Panc1 (cell line): ENCODE measurements around the gene SH3BP5. TPM values are rescaled to one million over a fixed set of nuclear protein-coding genes. Genes with fewer than 3 reads are reported as not detected.

Source experiments
- ATAC-seq: fragments of 200-7000 bp; cut with Tn5 transposase; 2 replicates; pipeline ENCODE4 v1.9.1; 2020; ENCODE audit warnings: mild to moderate bottlenecking, moderate library complexity
- BruUV-seq: library from RNA; stranded (reverse); fragments of 400-500 nt; replicated peaks from 2 replicates; lab custom pipeline; 2021; lab: Mats Ljungman, UMichigan
- CTCF ChIA-PET: fragments of 300-600 bp; sonication (Branson Sonifier 250); formaldehyde crosslinking; loops from one replicate; lab custom pipeline; 2022; ENCODE audit warnings: antibody characterized with exemption; lab: Charles Lee
- POLR2A ChIA-PET: fragments of 300-600 bp; sonication (Branson Sonifier 250); formaldehyde crosslinking; loops from one replicate; lab custom pipeline; 2022; ENCODE audit warnings: antibody characterized with exemption; lab: Charles Lee
- DNase-seq: peaks from one replicate; pipeline ENCODE4 v3.0.0-alpha.2; 2010; ENCODE audit warnings: low read depth, low spot score
- H3K27ac ChIP-seq: 2 replicates; pipeline ENCODE4 v1.5.1; 2011; ENCODE audit warnings: mild to moderate bottlenecking, low read length, inconsistent platforms
- H3K27me3 ChIP-seq: fragments of 200-500 bp; sonication (Bioruptor generic); 2 replicates; pipeline ENCODE4 v1.6.0; 2014; ENCODE audit warnings: low read length, inconsistent platforms; ENCODE audit not compliant: control insufficient read depth, insufficient read depth
- H3K36me3 ChIP-seq: fragments of 200-500 bp; sonication (Bioruptor generic); 2 replicates; pipeline ENCODE4 v1.5.1; 2014; ENCODE audit warnings: inconsistent platforms, mild to moderate bottlenecking, low read length, moderate library complexity; ENCODE audit not compliant: control insufficient read depth, insufficient read depth
- H3K4me1 ChIP-seq: 2 replicates; pipeline ENCODE4 v1.5.1; 2011; ENCODE audit warnings: inconsistent platforms, mild to moderate bottlenecking, low read length, moderate library complexity; ENCODE audit not compliant: control insufficient read depth, insufficient read depth
- H3K4me3 ChIP-seq, 2 experiments: 2 replicates each; pipeline ENCODE4 v1.5.1; 2011 to 2012; ENCODE audit warnings: low read depth in 2 of 2, low read length in 2 of 2, mild to moderate bottlenecking in 2 of 2, inconsistent platforms in 1 of 2, moderate library complexity in 1 of 2
- H3K9me3 ChIP-seq: fragments of 200-500 bp; sonication (Bioruptor generic); 2 replicates; pipeline ENCODE4 v1.5.1; 2014; ENCODE audit warnings: low read depth, mild to moderate bottlenecking, inconsistent platforms, low read length, moderate library complexity; ENCODE audit not compliant: control insufficient read depth, insufficient read depth
- CTCF ChIP-seq: fragments of 450-650 bp; IDR thresholded peaks from 2 replicates; pipeline ENCODE4 v1.5.1; 2017; ENCODE audit warnings: mild to moderate bottlenecking
- POLR2AphosphoS5 ChIP-seq: IDR thresholded peaks from 2 replicates; pipeline ENCODE4 v1.6.1; 2012; ENCODE audit warnings: mild to moderate bottlenecking, low read depth, low read length, moderate library complexity
- SIN3A ChIP-seq: IDR thresholded peaks from 2 replicates; pipeline ENCODE4 v1.6.1; 2012; ENCODE audit warnings: low read depth, mild to moderate bottlenecking, low read length, moderate library complexity, borderline replicate concordance; ENCODE audit not compliant: insufficient read depth
- TCF7L2 ChIP-seq: IDR thresholded peaks from 2 replicates; pipeline ENCODE4 v1.6.1; 2011; ENCODE audit warnings: mild to moderate bottlenecking, low read depth, low read length, inconsistent platforms
- in situ Hi-C: cut with HindIII; loops from 2 replicates; pipeline ENCODE4 v1.10.0; 2016; ENCODE audit warnings: low sequenced_read_pairs, low pct_unique_long_range_greater_than_20kb
- intact Hi-C: fragments of 100-400 bp; cut with micrococcal nuclease; formaldehyde crosslinking; loops from one replicate; pipeline ENCODE4 v1.10.0; 2022; ENCODE audit not compliant: unreplicated experiment
- total RNA-seq: library from RNA; stranded (reverse); gene quantifications from one replicate; pipeline ENCODE4 v1.2.1, GENCODE V29; 2021; ENCODE audit not compliant: unreplicated experiment
- TF ChIP-seq, protein P1 (sequence below), 2 experiments: IDR thresholded peaks; 2 replicates each; pipeline ENCODE4 v1.6.1; 2011 to 2012; ENCODE audit warnings: low read depth in 2 of 2, control low read depth in 1 of 2, low read length in 1 of 2, mild to moderate bottlenecking in 1 of 2, moderate library complexity in 1 of 2; ENCODE audit not compliant: insufficient read depth in 1 of 2

SH3BP5 gene
- total RNA-seq, 1 experiment from 2014 or later: 12.0 TPM

GRCh38 chr3:15294929-15295328 is 37.5 kb downstream of the SH3BP5 start:
- no peaks in the 10 kb centered on the region for H3K36me3 ChIP-seq
- DNase-seq: no peak
- H3K27ac ChIP-seq: no peak overlapping the region
- H3K4me1 ChIP-seq: no peaks in the 10 kb centered on the region
- ChIA-PET CTCF (no interaction called here), POLR2A (no interaction called here)
- no peak overlapping the region for H3K4me3 ChIP-seq
- H3K27me3 ChIP-seq: no peaks in the 10 kb centered on the region
- ATAC-seq: no peak
- no TSS peak for BruUV-seq
- TF ChIP-seq CTCF (no peak), POLR2AphosphoS5 (no peak), TCF7L2 (no peak), SIN3A (no peak)
- TF ChIP-seq, protein P1, sequence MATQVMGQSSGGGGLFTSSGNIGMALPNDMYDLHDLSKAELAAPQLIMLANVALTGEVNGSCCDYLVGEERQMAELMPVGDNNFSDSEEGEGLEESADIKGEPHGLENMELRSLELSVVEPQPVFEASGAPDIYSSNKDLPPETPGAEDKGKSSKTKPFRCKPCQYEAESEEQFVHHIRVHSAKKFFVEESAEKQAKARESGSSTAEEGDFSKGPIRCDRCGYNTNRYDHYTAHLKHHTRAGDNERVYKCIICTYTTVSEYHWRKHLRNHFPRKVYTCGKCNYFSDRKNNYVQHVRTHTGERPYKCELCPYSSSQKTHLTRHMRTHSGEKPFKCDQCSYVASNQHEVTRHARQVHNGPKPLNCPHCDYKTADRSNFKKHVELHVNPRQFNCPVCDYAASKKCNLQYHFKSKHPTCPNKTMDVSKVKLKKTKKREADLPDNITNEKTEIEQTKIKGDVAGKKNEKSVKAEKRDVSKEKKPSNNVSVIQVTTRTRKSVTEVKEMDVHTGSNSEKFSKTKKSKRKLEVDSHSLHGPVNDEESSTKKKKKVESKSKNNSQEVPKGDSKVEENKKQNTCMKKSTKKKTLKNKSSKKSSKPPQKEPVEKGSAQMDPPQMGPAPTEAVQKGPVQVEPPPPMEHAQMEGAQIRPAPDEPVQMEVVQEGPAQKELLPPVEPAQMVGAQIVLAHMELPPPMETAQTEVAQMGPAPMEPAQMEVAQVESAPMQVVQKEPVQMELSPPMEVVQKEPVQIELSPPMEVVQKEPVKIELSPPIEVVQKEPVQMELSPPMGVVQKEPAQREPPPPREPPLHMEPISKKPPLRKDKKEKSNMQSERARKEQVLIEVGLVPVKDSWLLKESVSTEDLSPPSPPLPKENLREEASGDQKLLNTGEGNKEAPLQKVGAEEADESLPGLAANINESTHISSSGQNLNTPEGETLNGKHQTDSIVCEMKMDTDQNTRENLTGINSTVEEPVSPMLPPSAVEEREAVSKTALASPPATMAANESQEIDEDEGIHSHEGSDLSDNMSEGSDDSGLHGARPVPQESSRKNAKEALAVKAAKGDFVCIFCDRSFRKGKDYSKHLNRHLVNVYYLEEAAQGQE (IDR thresholded peaks at IDR 0.05; ENCODE audit: insufficient read depth in 1 of 2, low read depth in 2 of 2, low read length in 1 of 2): no peak
- in situ Hi-C loops: no loop called here
- intact Hi-C loops: no loop called here
- no peaks in the 10 kb centered on the region for H3K9me3 ChIP-seq

DNA sequence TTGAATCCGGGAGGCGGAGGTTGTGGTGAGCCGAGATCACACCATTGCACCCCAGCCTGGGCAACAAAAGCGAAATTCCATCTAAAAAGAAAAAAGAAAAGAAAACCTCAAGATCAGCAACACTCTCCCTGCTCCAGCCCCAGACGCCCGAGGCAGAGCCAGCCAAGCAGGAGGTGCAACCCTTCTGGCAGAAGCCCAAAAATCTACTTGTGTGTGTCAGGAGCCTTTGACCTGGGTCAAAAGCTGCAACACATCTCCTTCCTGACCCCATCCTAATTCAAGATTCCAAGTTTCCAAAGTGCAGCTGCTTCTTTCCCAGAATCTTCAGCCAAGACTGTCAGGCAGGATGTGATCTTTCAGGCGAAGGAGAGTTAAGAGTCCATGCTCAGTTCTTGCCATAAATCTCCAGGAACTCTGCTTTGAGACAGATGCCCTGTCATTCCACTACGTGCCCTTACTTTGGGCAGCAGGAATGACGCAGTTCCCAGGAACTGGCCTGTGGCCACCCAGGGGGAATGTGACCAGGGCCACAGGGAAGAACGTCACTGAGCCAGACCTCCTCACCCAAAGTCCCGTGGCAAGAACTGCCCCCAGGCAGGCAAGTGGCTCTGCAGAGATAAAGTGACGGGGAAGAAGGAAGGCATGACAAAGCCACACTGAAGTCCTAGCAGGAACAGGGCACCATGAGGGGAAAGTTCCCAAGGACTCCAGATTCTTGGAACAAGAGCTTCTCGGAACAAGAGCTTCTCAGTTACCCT is 39.4 kb downstream of the SH3BP5 start:
- intact Hi-C loops (no loop called here), in situ Hi-C loops (no loop called here)
- Histone ChIP-seq H3K36me3 (no peaks in the 10 kb centered on the region), H3K27me3 (no peaks in the 10 kb centered on the region), H3K9me3 (no peaks in the 10 kb centered on the region), H3K27ac (no peak overlapping the region), H3K4me3 (no peak overlapping the region), H3K4me1 (no peaks in the 10 kb centered on the region)
- no peak for ATAC-seq
- no TSS peak for BruUV-seq
- ChIA-PET POLR2A (no interaction called here), CTCF (no interaction called here)
- no peak for DNase-seq
- TF ChIP-seq, protein P1 (IDR thresholded peaks at IDR 0.05; ENCODE audit: insufficient read depth in 1 of 2, low read depth in 2 of 2, low read length in 1 of 2): no peak
- TF ChIP-seq TCF7L2 (no peak), CTCF (no peak), POLR2AphosphoS5 (no peak), SIN3A (no peak)
